B cell (primary cell): ENCODE results near the gene PIP5K1A. TPM values are rescaled to one million over a fixed set of nuclear protein-coding genes. Genes with fewer than 3 reads are reported as not detected.

Experiments used
- ATAC-seq: fragments of 200-7000 bp; cut with Tn5 transposase; one replicate; pipeline ENCODE4 v1.10.0; 2021; ENCODE audit warnings: low read depth, mild to moderate bottlenecking, moderate number of reproducible peaks, moderate library complexity
- CTCF ChIA-PET: fragments of 350-600 bp; sonication (Branson Sonifier 250); formaldehyde crosslinking; loops from one replicate; lab custom pipeline; 2021; ENCODE audit warnings: antibody characterized with exemption, inconsistent platforms; lab: Charles Lee
- POLR2A ChIA-PET: fragments of 350-600 bp; sonication (Branson Sonifier 250); formaldehyde crosslinking; loops from one replicate; lab custom pipeline; 2021; ENCODE audit warnings: antibody characterized with exemption; lab: Charles Lee
- DNase-seq: peaks from one replicate; pipeline ENCODE4 v3.0.0; 2013
- H2AFZ ChIP-seq: 2 replicates; pipeline ENCODE4 v1.6.1; 2012; ENCODE audit warnings: mild to moderate bottlenecking, low read depth, low read length; ENCODE audit not compliant: insufficient read depth, poor library complexity, severe bottlenecking
- H3K27ac ChIP-seq, 2 donors: 1 replicate in 1 of 2; 2 replicates in 1 of 2; pipeline ENCODE4 v1.5.1; 2012 to 2013; ENCODE audit warnings: low read length in 2 of 2, mild to moderate bottlenecking in 2 of 2, moderate library complexity in 1 of 2
- H3K27me3 ChIP-seq, 4 experiments: fragments of 200-600 bp in 1 of 4; sonication (generic) in 1 of 4; replicated peaks in 1 of 4; 1 replicate in 2 of 4; 2 replicates in 2 of 4; pipeline versions ENCODE4 v1.6.1 to v1.7.0; 2013 to 2016; ENCODE audit warnings: low read length in 3 of 4, mild to moderate bottlenecking in 2 of 4, mixed read lengths in 1 of 4, moderate library complexity in 1 of 4; ENCODE audit not compliant: insufficient read depth in 4 of 4, control insufficient read depth in 3 of 4; ENCODE audit errors: control extremely low read depth in 1 of 4
- H3K36me3 ChIP-seq, 2 experiments: replicated peaks in 1 of 2; 1 replicate in 1 of 2; 2 replicates in 1 of 2; pipeline versions ENCODE4 v1.6.1 to v1.7.1; 2013; ENCODE audit warnings: low read length in 1 of 2; ENCODE audit not compliant: insufficient read depth in 2 of 2, control insufficient read depth in 1 of 2; ENCODE audit errors: control extremely low read depth in 1 of 2, extremely low read depth in 1 of 2
- H3K4me1 ChIP-seq, 2 donors: fragments of 200-600 bp in 1 of 2; sonication (generic) in 1 of 2; 1 replicate in 1 of 2; 2 replicates in 1 of 2; pipeline versions ENCODE4 v1.5.1 to v1.6.1; 2013 to 2017; ENCODE audit warnings: low read length in 2 of 2; ENCODE audit not compliant: control insufficient read depth in 2 of 2, insufficient read depth in 2 of 2
- H3K4me2 ChIP-seq: replicated peaks from 2 replicates; pipeline ENCODE3; 2012; ENCODE audit warnings: mild to moderate bottlenecking, low read depth, low read length; ENCODE audit not compliant: poor library complexity, severe bottlenecking
- H3K4me3 ChIP-seq, 5 experiments: fragments of 200-600 bp in 1 of 5; sonication (generic) in 1 of 5; 1 replicate in 3 of 5; 2 replicates in 2 of 5; pipeline versions ENCODE4 v1.5.1 to v1.7.0; 2011 to 2016; ENCODE audit warnings: low read length in 4 of 5, mild to moderate bottlenecking in 4 of 5, low read depth in 2 of 5, control low read depth in 1 of 5, moderate library complexity in 1 of 5; ENCODE audit not compliant: insufficient read depth in 1 of 5; ENCODE audit errors: control extremely low read depth in 1 of 5, extremely low read depth in 1 of 5
- H3K79me2 ChIP-seq: fragments of 200-600 bp; sonication (generic); one replicate; pipeline ENCODE4 v1.6.0; 2016; ENCODE audit warnings: low read length; ENCODE audit not compliant: control insufficient read depth, insufficient read depth
- H3K9ac ChIP-seq: fragments of 200-600 bp; sonication (generic); 2 replicates; pipeline ENCODE4 v1.6.1; 2017; ENCODE audit warnings: mild to moderate bottlenecking, low read length, moderate library complexity
- H3K9me3 ChIP-seq, 3 donors: one replicate each; pipeline versions ENCODE4 v1.6.1 to v1.7.1; 2013; ENCODE audit warnings: low read length in 2 of 3; ENCODE audit not compliant: control insufficient read depth in 2 of 3, insufficient read depth in 1 of 3; ENCODE audit errors: control extremely low read depth in 1 of 3
- H4K20me1 ChIP-seq: 2 replicates; pipeline ENCODE4 v1.6.0; 2012; ENCODE audit warnings: mild to moderate bottlenecking, low read length; ENCODE audit not compliant: insufficient read depth, control insufficient read depth, poor library complexity, severe bottlenecking
- H3K27ac Mint-ChIP-seq: one replicate; pipeline ENCODE4 v1.8.0; 2021; ENCODE audit warnings: mixed read lengths
- H3K27me3 Mint-ChIP-seq: one replicate; pipeline ENCODE4 v1.8.0; 2021; ENCODE audit warnings: mixed read lengths
- H3K4me1 Mint-ChIP-seq: one replicate; pipeline ENCODE4 v1.8.0; 2021; ENCODE audit warnings: mixed read lengths
- H3K4me3 Mint-ChIP-seq: one replicate; pipeline ENCODE4 v1.8.0; 2021; ENCODE audit warnings: mixed read lengths
- H3K9me3 Mint-ChIP-seq: one replicate; pipeline ENCODE4 v1.8.0; 2022; ENCODE audit warnings: mixed read lengths; ENCODE audit not compliant: insufficient read depth
- CTCF ChIP-seq: fragments of 200-600 bp; IDR thresholded peaks from one replicate; pipeline ENCODE4 v1.8.0; 2022; ENCODE audit warnings: antibody characterized with exemption, mild to moderate bottlenecking
- EZH2 ChIP-seq: IDR thresholded peaks from 2 replicates; pipeline ENCODE4 v1.6.1; 2012; ENCODE audit warnings: borderline replicate concordance, low read depth, mild to moderate bottlenecking, moderate library complexity, low read length; ENCODE audit not compliant: insufficient read depth, poor library complexity, severe bottlenecking
- WGBS: methylation state at CpG from one replicate; pipeline ENCODE4 v1.1.5; 2013; ENCODE audit warnings: missing lambda C conversion rate; ENCODE audit not compliant: insufficient coverage; 5-methylcytosine and 5-hydroxymethylcytosine counted together
- intact Hi-C: fragments of 100-400 bp; cut with micrococcal nuclease; formaldehyde crosslinking; loops from one replicate; pipeline ENCODE4 v1.10.0; 2022
- polyA plus RNA-seq: library from polyadenylated mRNA; depleted of rRNA; stranded (reverse); fragments of >200 nt; gene quantifications from 2 replicates; pipeline ENCODE4 v1.2.3, GENCODE V29; 2012
- total RNA-seq, 2 donors: library from RNA; stranded (reverse); fragments of 120-200 nt in 1 of 2; gene quantifications; 1 replicate in 1 of 2; 2 replicates in 1 of 2; pipeline versions ENCODE4 v1.2.3 to v1.2.4, GENCODE V29; 2013 to 2022

Gene PIP5K1A
- total and polyA plus RNA-seq, 2 donors (not counting 1 experiment from before 2014, with no cell fraction given), result 59.4 to 78.4 TPM

GRCh38 chr1:151281225-151281968 lies 83.0 kb downstream of the PIP5K1A start:
- peaks cover 22% of the 10 kb centered on the region for H4K20me1 ChIP-seq
- ChIA-PET POLR2A (interaction anchor here (0.5 to 1.2 kb wide), 12 partner anchors 15 to 1394 kb away, joined by 3 to 7 read pairs (median 4); partner anchors contain the start of genes PI4KB, PSMB4, PSMD4 and RFX5), CTCF (interaction anchor here (1.1 to 2.4 kb wide), 8 partner anchors 20 to 85 kb away, joined by 3 to 14 read pairs (median 6); partner anchors contain the start of genes PI4KB and PSMD4)
- intact Hi-C loops, result loop anchor here (1.0 to 5.0 kb wide), 5 partner anchors 27 to 556 kb away; partner anchors contain the start of genes ARNT, C2CD4D, CDC42SE1 and PI4KB
- peaks cover 41% of the 10 kb centered on the region for H3K79me2 ChIP-seq
- peak overlapping the region; percentile 76 for H2AFZ ChIP-seq
- peaks cover 32 to 46% of the 10 kb centered on the region in 2 donors for H3K4me1 ChIP-seq
- Mint-ChIP-seq H3K9me3 (no peaks in the 10 kb centered on the region), H3K4me1 (peaks cover 51% of the 10 kb centered on the region), H3K27me3 (no peaks in the 10 kb centered on the region), H3K4me3 (peak overlapping the region; percentile 98), H3K27ac (peak overlapping the region; percentile 96)
- peak overlapping the region; percentile 90 for H3K4me2 ChIP-seq
- H3K27ac ChIP-seq, result peak overlapping the region; percentile 95 to 96
- no peaks in the 10 kb centered on the region for H3K27me3 ChIP-seq
- no peaks in the 10 kb centered on the region for H3K9me3 ChIP-seq
- peak overlapping the region; percentile 91 to 100 (median 97) for H3K4me3 ChIP-seq
- peak overlapping the region; percentile 92 for H3K9ac ChIP-seq
- ATAC-seq (peak; percentile 25), DNase-seq (peak; percentile 95)
- under 1% methylated on average over 43 of the region's 48 CpGs for WGBS
- peaks cover 1 to 9% of the 10 kb centered on the region in 2 experiments for H3K36me3 ChIP-seq
- no peak for TF ChIP-seq EZH2
- TF ChIP-seq CTCF, result no peak
